Ureter (tissue), 1 donor: ENCODE data around the gene NFKBIA. TPM values are rescaled to one million over a fixed set of nuclear protein-coding genes. Genes with fewer than 3 reads are reported as not detected.
"Not testable (repeated sequence)": the region's sequence is repeated elsewhere in the genome, so short reads cannot be mapped to it uniquely, and the experiment has no call there.

ENCODE experiments used
- DNase-seq: peaks from one replicate; pipeline ENCODE4 v3.0.0-alpha.2; 2020; ENCODE audit warnings: low spot score
- total RNA-seq: library from RNA; stranded (reverse); gene quantifications from one replicate; pipeline ENCODE4 v1.2.4, GENCODE V29; 2023
- donor health status: DM: yes; HTN: yes; CAD: no.

The NFKBIA gene
- total RNA-seq = 152 TPM

DNA sequence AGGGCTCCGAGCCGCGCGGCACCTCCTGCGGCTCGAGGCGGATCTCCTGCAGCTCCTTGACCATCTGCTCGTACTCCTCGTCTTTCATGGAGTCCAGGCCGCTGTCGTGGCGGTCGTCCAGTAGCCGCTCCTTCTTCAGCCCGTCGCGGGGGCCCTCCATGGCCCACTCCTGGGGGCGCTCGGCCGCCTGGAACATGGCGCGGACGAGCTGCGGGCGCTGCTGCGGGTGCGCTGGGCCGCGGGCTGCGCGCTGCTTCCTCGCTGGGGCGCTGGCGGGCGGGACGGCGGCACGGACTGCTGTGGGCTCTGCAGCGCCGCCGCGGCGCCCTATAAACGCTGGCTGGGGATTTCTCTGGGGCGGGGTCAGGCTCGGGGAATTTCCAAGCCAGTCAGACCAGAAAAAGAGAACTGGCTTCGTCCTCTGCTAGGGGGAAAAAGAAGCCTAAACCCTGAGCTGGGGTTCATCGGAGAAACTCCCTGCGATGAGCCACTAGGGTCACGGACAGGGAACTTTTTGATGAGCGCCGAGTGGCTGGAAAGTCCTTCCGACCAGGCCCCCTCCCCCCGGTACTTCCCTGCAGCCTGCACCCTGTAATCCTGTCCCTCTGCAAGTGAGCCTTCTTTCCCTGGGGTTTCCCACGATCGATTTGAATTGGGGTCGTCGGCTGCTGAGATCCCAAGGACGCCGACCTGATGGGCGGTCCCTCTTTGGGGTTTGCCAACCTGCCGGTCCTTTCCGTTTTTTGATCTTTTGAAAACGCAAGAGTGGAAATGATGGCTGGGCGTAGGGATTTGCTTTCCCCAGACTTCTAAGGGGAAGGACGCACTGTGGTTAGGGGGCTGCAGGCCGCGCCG, at the start of gene NFKBIA:
NFKBIA (minus strand) TSS at position 301 of the 855 bp plus-strand sequence; CDS start at position 196, 105 bp downstream.
- peak; percentile 95 for DNase-seq

DNA sequence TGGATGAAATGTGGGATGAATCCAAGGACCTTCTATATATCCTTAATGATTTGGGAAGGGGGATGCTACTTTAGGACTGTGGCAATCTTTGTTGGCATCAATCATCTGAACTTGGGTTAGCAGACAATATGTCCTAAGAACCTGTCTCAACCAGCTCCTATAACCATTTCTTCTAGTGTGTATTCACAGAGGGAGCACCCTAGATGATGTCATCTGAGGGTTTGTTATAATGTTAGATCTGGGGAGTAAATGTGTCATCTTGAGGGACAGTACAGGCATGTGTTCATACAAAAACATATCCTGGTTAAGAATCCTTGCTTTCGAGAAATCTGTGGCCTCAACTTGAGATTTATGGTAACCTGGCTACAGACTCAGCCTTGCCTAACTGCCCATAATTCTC, 41.9 kb upstream of the NFKBIA start:
- no peak for DNase-seq

DNA sequence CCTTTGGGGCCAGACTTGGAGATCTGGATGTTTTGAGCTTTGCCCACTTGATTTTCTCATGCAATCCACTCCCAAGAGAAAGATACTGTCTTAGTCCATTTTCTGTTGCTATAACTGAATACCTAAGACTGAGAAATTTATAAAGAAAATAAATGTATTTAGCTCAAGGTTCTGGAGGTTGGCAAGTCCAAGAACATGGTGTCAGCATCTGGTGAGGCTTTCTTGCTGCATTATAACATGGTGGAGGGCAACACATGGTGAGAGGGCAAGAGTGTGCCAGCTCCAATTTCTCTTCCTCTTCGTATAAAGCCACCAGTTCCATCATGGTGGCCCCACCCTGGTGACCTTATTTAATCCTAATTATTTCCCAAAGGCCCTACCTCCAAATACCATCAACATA, 39.6 kb upstream of the NFKBIA start:
- no peak for DNase-seq

- no peak for DNase-seq
Measured at GRCh38 chr14:35441160-35441559, 36.6 kb upstream of the NFKBIA start.

DNA sequence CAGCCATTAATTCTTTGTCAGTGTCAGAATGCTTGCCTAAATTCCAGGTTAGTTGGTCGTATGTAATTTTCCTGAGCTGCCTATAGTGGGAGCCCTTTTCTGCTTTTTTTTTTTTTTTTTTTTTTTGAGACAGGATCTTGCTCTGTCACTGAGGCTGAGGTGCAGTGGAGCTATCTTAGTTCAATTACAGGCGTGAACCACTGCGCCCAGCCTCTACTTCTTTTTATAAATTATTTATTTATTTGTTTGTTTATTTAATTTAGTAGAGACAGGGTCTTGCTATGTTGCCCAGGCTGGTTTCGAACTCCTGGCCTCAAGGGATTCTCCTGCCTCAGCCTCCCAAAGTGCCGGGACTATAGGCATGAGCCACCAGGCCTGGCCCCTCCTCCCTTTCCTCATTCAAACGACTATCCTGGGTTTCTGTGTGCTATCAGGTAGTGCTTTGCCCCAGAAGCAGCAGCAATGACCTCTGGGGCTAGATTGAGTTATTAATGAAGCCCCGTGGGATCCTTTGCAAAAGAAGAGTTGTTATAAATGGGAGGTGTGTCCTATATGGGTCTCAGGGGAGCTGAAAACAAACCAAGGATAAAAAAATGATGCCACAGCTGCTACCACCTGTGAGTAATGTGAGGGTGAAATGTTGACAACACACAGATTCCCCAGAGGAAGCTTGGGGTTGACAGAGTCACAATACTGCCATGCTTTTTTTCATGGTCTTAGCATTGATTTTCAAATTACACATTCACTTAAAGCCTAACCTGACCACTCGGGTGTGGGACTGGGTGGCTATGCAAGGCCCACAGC, 34.6 kb upstream of the NFKBIA start:
- no peak for DNase-seq

DNA sequence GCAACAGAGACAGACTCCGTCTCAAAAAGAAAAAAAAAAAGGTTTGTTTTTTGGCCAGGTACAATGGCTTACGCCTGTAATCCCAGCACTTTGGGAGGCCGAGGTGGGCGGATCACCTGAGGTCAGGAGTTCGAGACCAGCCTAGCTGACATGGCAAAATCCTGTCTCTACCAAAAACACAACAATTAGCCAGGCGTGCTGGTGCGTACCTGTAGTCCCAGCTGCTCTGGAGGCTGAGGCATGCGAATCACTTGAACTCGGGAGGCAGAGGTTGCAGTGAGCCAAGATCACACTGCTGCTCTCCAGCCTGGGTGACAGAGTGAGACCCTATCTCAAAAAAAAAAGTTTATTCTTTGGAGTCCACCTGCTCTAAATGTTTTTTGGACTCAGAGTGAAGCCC, 33.9 kb upstream of the NFKBIA start:
- not testable (repeated sequence) for DNase-seq

GRCh38 chr14:35435177-35435576, 30.6 kb upstream of the NFKBIA start:
- DNase-seq = no peak

DNA sequence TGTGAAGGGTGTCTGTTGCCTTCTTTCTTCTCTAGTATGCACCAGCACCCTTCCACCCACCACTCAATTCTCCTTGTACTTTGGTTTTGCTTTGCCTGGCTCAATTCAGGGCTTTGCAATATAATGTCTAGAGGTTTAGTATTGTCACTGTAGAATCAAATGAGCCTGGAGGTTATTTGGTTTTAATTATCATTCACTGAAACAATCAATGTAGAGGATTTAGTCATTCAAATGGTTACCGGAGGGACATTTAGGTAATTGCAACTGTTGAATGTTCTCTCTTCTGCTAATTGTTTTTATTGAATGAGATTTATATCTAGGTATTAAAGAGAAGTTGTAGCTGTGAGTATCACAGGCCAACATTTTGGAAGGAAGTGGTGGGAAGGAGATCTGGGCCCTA, 29.3 kb upstream of the NFKBIA start:
- DNase-seq = no peak

DNA sequence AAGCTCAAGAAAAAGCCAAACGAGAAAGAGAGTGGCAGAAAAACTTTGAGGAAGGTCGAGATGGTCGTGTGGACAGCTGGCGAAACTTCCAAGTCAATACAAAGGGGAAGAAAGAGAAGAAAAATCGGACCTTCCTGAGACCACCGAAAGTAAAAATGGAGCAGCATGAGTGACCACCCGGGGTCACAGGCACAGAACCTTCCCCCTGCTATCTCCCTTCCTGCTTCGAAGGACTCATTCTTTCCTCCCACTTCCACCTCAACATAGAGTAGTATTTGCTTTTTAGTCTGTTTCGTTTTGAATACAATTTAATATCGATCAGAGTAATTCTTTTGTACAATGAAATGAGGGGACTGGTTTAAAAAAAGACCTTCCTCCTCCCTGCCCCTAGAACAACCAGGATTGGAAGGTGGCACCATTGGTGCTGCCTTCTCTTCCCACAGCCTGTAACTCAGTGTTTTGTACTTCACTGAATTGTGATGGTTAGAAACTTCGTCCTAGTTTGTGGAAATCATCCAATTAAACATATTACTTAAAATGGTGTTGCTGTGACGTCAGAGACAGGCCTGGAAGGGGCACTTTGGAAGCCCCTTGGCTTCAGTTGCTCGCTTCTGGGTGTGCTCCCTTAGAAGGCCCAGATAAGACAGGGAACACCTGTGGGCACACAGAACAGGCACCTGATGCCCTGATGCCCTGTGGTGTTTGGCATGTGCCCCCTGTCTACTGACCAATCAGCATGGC, 26.1 kb upstream of the NFKBIA start:
- DNase-seq = no peak

DNA sequence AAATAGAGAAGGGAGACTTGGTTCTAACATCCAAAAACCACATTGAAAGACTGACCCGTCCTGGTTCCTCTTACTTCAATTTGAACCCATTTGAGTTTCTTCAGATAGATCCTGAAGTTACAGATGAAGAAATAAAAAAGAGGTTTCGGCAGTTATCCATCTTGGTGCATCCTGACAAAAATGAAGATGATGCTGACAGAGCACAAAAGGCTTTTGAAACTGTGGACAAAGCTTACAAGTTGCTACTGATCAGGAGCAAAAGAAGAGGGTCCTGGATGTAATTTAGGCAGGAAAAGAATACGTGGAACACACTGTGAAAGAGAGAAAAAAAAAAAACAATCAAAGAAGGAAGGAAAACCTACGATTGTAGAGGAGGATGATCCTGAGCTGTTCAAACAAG, 25.4 kb upstream of the NFKBIA start:
- DNase-seq = no peak

DNA sequence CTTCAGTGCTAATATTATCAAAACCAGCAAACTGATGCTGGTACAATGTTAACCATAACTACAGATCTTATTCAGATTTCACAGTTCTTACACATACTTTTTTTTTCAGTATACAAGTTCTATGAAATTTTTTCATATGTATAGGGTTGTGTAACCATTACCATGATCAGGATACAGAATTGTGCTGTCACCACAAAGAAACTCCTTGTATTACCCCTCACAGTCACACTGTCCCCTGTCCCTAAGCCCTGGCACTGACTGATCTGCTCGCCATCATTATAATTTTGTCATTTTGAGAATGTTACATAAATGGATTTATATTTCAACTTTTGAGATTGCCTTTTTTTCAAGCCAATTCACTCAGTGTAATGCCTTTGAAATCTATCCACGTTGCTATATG, 21.3 kb upstream of the NFKBIA start:
- no peak for DNase-seq

DNA sequence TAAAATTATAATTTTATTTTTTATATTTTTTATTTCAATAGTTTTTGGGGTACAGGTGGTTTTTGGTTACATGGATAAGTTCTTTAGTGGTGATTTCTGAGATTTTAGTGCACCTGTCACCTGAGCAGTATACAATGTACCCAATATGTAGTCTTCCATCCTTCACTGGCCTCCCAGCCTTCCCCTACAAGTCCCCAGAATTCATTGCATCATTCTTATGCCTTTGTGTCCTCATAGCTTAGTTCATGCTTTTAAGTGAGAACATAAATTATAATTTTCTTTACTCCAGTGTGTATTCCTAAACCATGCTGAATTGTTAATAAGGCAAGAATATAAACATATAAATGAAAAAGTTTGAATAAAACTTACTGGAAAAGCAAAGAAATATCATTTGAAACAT, 19.1 kb upstream of the NFKBIA start:
- DNase-seq = no peak

GRCh38 chr14:35420036-35420811, 15.7 kb upstream of the NFKBIA start:
- DNase-seq = no peak

- DNase-seq = no peak
Measured at GRCh38 chr14:35419429-35419841, 14.9 kb upstream of the NFKBIA start.

- DNase-seq = no peak
Measured at GRCh38 chr14:35418093-35418492, 13.5 kb upstream of the NFKBIA start.

DNA sequence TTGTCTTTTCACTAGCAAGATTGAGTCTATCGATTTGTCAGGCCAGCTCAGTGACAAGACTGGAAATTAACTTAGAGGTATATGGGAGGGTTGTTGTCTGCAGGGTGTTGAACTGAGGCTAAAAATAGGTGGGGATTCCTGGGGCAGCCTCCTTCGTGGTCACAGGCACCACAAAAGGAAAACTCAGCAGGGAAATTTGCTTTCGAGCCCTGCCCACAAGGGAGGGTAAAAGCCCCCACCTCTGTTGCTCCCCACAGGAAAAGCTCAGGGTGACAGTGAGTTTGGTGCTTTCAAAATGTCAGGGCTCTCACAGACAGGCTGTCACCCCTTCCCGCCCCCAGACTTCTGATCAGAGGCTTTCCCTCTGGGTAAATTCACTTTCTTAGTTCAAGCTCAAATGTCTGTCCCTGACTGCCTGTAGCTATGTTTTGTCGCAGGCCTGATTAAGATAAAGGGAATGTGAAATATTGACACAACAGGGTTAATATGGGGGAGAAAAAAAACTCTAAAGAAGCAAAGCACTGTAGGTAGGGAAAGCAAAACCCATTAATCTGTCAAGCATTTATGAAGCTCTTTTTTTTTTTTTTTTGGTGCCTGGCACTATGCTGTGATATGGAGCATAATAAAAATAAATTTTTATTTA, 11.7 kb upstream of the NFKBIA start:
- no peak for DNase-seq

DNA sequence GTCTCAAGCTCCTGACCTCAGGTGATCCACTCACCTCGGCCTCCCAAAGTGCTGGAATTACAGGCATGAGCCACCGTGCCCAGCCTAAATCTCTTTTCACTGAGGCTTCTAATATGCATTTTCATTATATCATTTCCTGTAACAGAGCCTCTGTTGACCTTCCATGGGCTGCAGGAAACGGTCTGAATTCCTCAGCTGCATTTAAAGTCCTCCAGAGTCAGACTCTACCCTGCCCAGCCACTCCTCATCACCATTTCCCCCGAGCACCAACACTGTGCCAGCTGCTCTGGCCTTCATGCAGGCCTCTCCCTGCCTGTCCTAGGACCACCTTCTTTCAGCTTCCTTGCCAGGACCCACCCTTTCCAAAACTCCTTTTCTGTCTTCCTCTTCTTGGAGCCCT, 9.8 kb upstream of the NFKBIA start:
- DNase-seq = no peak

DNA sequence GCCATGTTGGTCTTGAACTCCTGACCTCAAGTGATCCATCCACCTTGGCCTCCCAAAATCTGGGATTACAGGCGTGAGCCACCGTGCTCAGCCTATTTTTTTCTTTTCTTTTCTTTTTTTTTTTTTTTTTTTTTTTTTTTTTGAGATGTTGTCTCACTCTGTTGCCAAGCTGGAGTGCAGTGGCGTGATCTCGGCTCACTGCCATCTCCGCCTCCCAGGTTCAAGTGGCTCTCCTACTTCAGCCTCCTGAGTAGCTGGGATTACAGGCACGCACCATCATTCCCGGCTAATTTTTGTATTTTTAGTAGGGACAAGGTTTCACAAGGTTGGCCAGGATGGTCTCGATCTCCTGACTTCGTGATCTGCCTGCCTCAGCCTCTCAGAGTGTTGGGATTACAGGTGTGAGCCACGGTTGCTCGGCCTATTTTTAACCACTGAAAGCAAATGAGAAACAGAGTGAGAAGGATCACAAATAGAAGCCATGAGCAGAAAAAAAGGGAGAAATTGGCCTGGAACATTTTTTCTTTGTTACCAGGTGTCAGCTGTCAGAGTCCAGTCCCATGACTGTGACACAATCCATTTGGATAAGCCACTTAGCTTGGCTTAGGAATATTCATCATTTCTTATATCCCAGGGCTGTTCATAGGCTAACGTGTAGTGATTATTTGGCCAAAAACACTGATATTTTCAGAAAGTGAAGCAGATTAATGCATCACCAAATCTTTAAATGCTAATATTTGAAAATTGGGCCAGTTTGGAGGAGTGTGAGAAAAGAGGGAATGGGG, 7.9 kb upstream of the NFKBIA start:
- DNase-seq = no peak

DNA sequence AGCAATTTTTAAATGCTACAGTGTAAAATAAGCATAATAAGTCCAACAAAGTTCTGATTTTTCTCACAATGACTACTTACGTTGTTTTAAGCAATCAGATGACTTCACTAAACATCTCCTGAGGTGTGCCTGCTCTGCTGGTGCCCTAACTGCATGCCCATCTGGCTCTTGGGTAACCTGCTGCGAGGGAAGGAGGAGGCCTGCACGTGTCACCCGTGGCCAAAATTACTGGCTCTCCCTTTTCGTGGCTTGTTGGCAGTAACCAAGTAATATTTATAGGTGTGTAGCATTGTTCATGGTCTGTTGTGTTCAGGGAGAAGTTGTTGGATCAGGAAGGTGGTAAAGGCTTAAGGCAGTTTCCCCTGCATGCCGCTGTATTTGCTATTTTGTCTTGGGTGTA, 6.3 kb upstream of the NFKBIA start:
- no peak for DNase-seq

DNA sequence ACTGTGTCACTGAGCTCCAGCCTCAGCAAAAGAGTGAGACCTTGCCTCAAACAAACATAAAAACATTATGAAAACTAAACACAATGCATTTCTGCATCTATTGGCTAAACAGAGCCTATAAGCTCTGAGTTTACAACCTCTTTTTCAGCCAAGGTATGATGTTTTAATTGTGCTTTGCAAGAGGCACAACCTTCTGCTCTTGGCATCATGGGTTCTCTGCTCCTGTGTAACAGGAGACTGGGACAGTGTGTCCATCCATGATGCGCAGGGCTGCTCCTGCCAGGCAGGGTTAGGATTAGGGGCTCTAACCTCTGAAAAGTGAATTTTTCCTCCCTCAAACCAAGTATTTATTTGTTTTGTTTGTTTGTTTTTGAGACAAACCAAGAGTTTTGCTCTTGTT, 5.0 kb upstream of the NFKBIA start:
- no peak for DNase-seq
